NB4 (cell line): ENCODE measurements around the gene SLC6A2.

Experiments
- POLR2A ChIP-seq: IDR thresholded peaks from 2 replicates; pipeline ENCODE4 v1.6.1; 2011; ENCODE audit warnings: mild to moderate bottlenecking; ENCODE audit not compliant: insufficient read length; ENCODE audit errors: extremely low read depth
- TF ChIP-seq, protein P1 (sequence below): IDR thresholded peaks from one replicate; pipeline ENCODE4 v1.5.1; 2012; ENCODE audit warnings: low read depth, low read length
- TF ChIP-seq, protein P2 (sequence below): IDR thresholded peaks from 2 replicates; pipeline ENCODE4 v1.6.1; 2011; ENCODE audit warnings: low read depth, low read length

DNA sequence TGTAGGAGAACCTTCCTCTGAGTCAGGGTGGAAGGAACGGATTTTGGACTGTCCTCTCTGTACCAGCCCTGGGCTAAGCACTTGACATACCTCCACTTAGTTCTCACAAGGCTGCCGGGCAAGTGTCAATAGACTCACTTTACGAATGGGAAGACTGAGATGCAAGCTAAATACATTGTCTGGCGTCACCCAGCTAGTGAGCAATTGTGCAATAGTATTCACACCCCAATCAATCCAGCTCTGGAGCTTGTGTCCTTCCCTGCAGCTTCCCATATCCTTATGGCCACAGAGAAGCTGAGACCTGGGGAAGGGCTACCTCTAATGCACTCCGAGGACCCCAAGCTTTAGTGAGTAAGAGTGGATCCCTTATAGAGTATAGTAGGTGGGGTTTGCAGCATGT is 39.8 kb downstream of the SLC6A2 start:
- TF ChIP-seq, protein P1, sequence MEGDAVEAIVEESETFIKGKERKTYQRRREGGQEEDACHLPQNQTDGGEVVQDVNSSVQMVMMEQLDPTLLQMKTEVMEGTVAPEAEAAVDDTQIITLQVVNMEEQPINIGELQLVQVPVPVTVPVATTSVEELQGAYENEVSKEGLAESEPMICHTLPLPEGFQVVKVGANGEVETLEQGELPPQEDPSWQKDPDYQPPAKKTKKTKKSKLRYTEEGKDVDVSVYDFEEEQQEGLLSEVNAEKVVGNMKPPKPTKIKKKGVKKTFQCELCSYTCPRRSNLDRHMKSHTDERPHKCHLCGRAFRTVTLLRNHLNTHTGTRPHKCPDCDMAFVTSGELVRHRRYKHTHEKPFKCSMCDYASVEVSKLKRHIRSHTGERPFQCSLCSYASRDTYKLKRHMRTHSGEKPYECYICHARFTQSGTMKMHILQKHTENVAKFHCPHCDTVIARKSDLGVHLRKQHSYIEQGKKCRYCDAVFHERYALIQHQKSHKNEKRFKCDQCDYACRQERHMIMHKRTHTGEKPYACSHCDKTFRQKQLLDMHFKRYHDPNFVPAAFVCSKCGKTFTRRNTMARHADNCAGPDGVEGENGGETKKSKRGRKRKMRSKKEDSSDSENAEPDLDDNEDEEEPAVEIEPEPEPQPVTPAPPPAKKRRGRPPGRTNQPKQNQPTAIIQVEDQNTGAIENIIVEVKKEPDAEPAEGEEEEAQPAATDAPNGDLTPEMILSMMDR, result no peak
- TF ChIP-seq POLR2A, result no peak
- TF ChIP-seq, protein P2, sequence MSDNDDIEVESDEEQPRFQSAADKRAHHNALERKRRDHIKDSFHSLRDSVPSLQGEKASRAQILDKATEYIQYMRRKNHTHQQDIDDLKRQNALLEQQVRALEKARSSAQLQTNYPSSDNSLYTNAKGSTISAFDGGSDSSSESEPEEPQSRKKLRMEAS, result no peak
